IPS DF 6.9 (cell line): ENCODE data around the gene MPRIP.

ENCODE experiments used
- DNase-seq: peaks from one replicate; pipeline ENCODE4 v3.0.0-alpha.2; 2013; ENCODE audit warnings: low read depth, low spot score
- H3K27ac ChIP-seq: one replicate; pipeline ENCODE4 v1.5.1; 2013; ENCODE audit warnings: low read length, control low read depth
- H3K27me3 ChIP-seq: 2 replicates; pipeline ENCODE4 v1.6.1; 2013; ENCODE audit warnings: mild to moderate bottlenecking, low read length; ENCODE audit not compliant: control insufficient read depth, insufficient read depth
- H3K36me3 ChIP-seq: 2 replicates; pipeline ENCODE4 v1.6.1; 2013; ENCODE audit warnings: low read length; ENCODE audit not compliant: control insufficient read depth, insufficient read depth
- H3K4me1 ChIP-seq: 2 replicates; pipeline ENCODE4 v1.6.1; 2013; ENCODE audit warnings: low read length; ENCODE audit not compliant: control insufficient read depth, insufficient read depth
- H3K4me3 ChIP-seq: 2 replicates; pipeline ENCODE4 v1.5.1; 2013; ENCODE audit warnings: mild to moderate bottlenecking, low read length
- H3K9me3 ChIP-seq: 2 replicates; pipeline ENCODE4 v1.6.1; 2013; ENCODE audit warnings: low read length, inconsistent platforms; ENCODE audit not compliant: control insufficient read depth, insufficient read depth
- WGBS: extraction: QIAGEN DNeasy Blood & Tissue Kit; methylation state at CpG from one replicate; pipeline ENCODE4 v1.1.7; 2013; ENCODE audit warnings: mixed read lengths, missing lambda C conversion rate; ENCODE audit not compliant: insufficient read length, insufficient coverage; 5-methylcytosine and 5-hydroxymethylcytosine counted together

The MPRIP gene

GRCh38 chr17:17206124-17206912, 164.1 kb downstream of the MPRIP start, which contains the start of gene PLD6:
Gene PLD6, minus strand, starts transcription at chr17:17206333. Its CDS starts 47 bp downstream, at chr17:17206286.
- peaks cover 2% of the 10 kb centered on the region; the same call in 1 of the 2 replicates for H3K36me3 ChIP-seq
- DNase-seq, result no peak
- no peak within 1 kb of the TSS for H3K27ac ChIP-seq
- H3K4me1 ChIP-seq, result no peaks in the 10 kb centered on the region; the same call in 1 of the 2 replicates
- no peaks in the 10 kb centered on the region for H3K27me3 ChIP-seq
- WGBS, result no CpG with 5 or more reads among the region's 78 CpGs
- no peaks in the 10 kb centered on the region for H3K9me3 ChIP-seq
- peak within 1 kb of the TSS; percentile 19; the same call in 1 of the 2 replicates for H3K4me3 ChIP-seq

- Histone ChIP-seq H3K27me3 (no peaks in the 10 kb centered on the region), H3K4me3 (no peak overlapping the region), H3K9me3 (no peaks in the 10 kb centered on the region), H3K27ac (no peak overlapping the region), H3K36me3 (peaks cover 2% of the 10 kb centered on the region; the same call in 1 of the 2 replicates), H3K4me1 (no peaks in the 10 kb centered on the region; the same call in 1 of the 2 replicates)
- DNase-seq, result no peak
- WGBS, result no CpG with 5 or more reads among the region's 16 CpGs
These were observed 164.7 kb downstream of the MPRIP start for GRCh38 chr17:17206913-17207335.

- Histone ChIP-seq H3K27me3 (no peaks in the 10 kb centered on the region), H3K4me3 (no peak overlapping the region), H3K4me1 (no peaks in the 10 kb centered on the region; the same call in 1 of the 2 replicates), H3K36me3 (peaks cover 2% of the 10 kb centered on the region), H3K27ac (no peak overlapping the region), H3K9me3 (no peaks in the 10 kb centered on the region)
- DNase-seq, result no peak
- no CpG with 5 or more reads among the region's 8 CpGs for WGBS
These were observed 165.7 kb downstream of the MPRIP start for GRCh38 chr17:17207998-17208397.

- Histone ChIP-seq H3K4me3 (no peak overlapping the region; the same call in 1 of the 2 replicates), H3K36me3 (peaks cover 26% of the 10 kb centered on the region), H3K27me3 (no peaks in the 10 kb centered on the region), H3K27ac (no peak overlapping the region), H3K4me1 (no peaks in the 10 kb centered on the region), H3K9me3 (no peaks in the 10 kb centered on the region)
- no peak for DNase-seq
- WGBS, result no CpG with 5 or more reads among the region's 10 CpGs
These were observed 171.5 kb downstream of the MPRIP start for GRCh38 chr17:17213775-17214174.

- Histone ChIP-seq H3K27ac (no peak overlapping the region), H3K4me1 (no peaks in the 10 kb centered on the region), H3K27me3 (no peaks in the 10 kb centered on the region), H3K36me3 (peaks cover 30% of the 10 kb centered on the region), H3K4me3 (no peak overlapping the region), H3K9me3 (no peaks in the 10 kb centered on the region)
- WGBS, result no CpG with 5 or more reads among the region's 27 CpGs
- no peak for DNase-seq
These were observed 172.6 kb downstream of the MPRIP start for GRCh38 chr17:17214646-17215436.

GRCh38 chr17:17215575-17215974, 173.3 kb downstream of the MPRIP start:
- Histone ChIP-seq H3K27ac (no peak overlapping the region), H3K4me1 (no peaks in the 10 kb centered on the region), H3K27me3 (no peaks in the 10 kb centered on the region), H3K4me3 (no peak overlapping the region), H3K9me3 (no peaks in the 10 kb centered on the region), H3K36me3 (peaks cover 30% of the 10 kb centered on the region)
- DNase-seq, result no peak
- WGBS, result no CpG with 5 or more reads among the region's 8 CpGs

- no peaks in the 10 kb centered on the region for H3K27me3 ChIP-seq
- no peaks in the 10 kb centered on the region for H3K9me3 ChIP-seq
- no peak overlapping the region; the same call in 1 of the 2 replicates for H3K4me3 ChIP-seq
- H3K36me3 ChIP-seq, result peaks cover 30% of the 10 kb centered on the region
- DNase-seq, result no peak
- H3K27ac ChIP-seq, result no peak overlapping the region
- no CpG with 5 or more reads among the region's 17 CpGs for WGBS
- no peaks in the 10 kb centered on the region for H3K4me1 ChIP-seq
These were observed 174.0 kb downstream of the MPRIP start for GRCh38 chr17:17216236-17216635.

- no peak for DNase-seq
- Histone ChIP-seq H3K27me3 (no peaks in the 10 kb centered on the region), H3K36me3 (peaks cover 32% of the 10 kb centered on the region), H3K4me3 (no peak overlapping the region), H3K9me3 (no peaks in the 10 kb centered on the region), H3K27ac (no peak overlapping the region), H3K4me1 (no peaks in the 10 kb centered on the region)
- no CpG with 5 or more reads among the region's 16 CpGs for WGBS
These were observed 174.5 kb downstream of the MPRIP start for GRCh38 chr17:17216776-17217175.

- DNase-seq, result no peak
- Histone ChIP-seq H3K4me3 (no peak overlapping the region), H3K4me1 (no peaks in the 10 kb centered on the region), H3K27me3 (no peaks in the 10 kb centered on the region), H3K27ac (no peak overlapping the region), H3K9me3 (no peaks in the 10 kb centered on the region), H3K36me3 (peaks cover 36% of the 10 kb centered on the region)
- WGBS, result no CpG with 5 or more reads among the region's 3 CpGs
These were observed 175.7 kb downstream of the MPRIP start for GRCh38 chr17:17217995-17218394.

GRCh38 chr17:17220529-17220928, 178.3 kb downstream of the MPRIP start:
- Histone ChIP-seq H3K4me3 (no peak overlapping the region), H3K27me3 (no peaks in the 10 kb centered on the region), H3K27ac (no peak overlapping the region), H3K4me1 (no peaks in the 10 kb centered on the region), H3K36me3 (peaks cover 36% of the 10 kb centered on the region), H3K9me3 (no peaks in the 10 kb centered on the region)
- DNase-seq, result no peak
- WGBS, result no CpG with 5 or more reads among the region's 8 CpGs
